Bronchial epithelial cell (primary cell): ENCODE measurements around the gene CPNE2. TPM values are rescaled to one million over a fixed set of nuclear protein-coding genes. Genes with fewer than 3 reads are reported as not detected.

ENCODE experiments used
- DNase-seq: peaks from one replicate; pipeline ENCODE4 v3.0.0-alpha.2; 2010; ENCODE audit warnings: low read depth
- FAIRE-seq: peaks from 2 replicates; lab custom pipeline; 2011; peaks lifted over from hg19 to GRCh38; lab: Jason Lieb, UNC
- H3K27me3 ChIP-seq: 2 replicates; pipeline ENCODE4 v1.5.1; 2011; ENCODE audit warnings: low read length; ENCODE audit not compliant: control insufficient read depth, insufficient read depth
- H3K36me3 ChIP-seq: 2 replicates; pipeline ENCODE4 v1.5.1; 2011; ENCODE audit warnings: low read length; ENCODE audit not compliant: control insufficient read depth, insufficient read depth
- H3K4me3 ChIP-seq: 2 replicates; pipeline ENCODE4 v1.5.1; 2011; ENCODE audit warnings: mild to moderate bottlenecking, low read depth, low read length, control low read depth
- total RNA-seq: library from RNA; depleted of rRNA; stranded (reverse); fragments of >200 nt; gene quantifications from 2 replicates; pipeline ENCODE4 v1.2.1, GENCODE V29; 2014
- TF ChIP-seq, protein P1 (sequence below): IDR thresholded peaks from 2 replicates; pipeline ENCODE4 v1.5.1; 2011; ENCODE audit warnings: mild to moderate bottlenecking, moderate library complexity, low read length, control low read depth, inconsistent platforms; ENCODE audit not compliant: insufficient read depth, severe bottlenecking

CPNE2 gene
- total RNA-seq, 1 donor from 2014 or later = 5.0 TPM

DNA sequence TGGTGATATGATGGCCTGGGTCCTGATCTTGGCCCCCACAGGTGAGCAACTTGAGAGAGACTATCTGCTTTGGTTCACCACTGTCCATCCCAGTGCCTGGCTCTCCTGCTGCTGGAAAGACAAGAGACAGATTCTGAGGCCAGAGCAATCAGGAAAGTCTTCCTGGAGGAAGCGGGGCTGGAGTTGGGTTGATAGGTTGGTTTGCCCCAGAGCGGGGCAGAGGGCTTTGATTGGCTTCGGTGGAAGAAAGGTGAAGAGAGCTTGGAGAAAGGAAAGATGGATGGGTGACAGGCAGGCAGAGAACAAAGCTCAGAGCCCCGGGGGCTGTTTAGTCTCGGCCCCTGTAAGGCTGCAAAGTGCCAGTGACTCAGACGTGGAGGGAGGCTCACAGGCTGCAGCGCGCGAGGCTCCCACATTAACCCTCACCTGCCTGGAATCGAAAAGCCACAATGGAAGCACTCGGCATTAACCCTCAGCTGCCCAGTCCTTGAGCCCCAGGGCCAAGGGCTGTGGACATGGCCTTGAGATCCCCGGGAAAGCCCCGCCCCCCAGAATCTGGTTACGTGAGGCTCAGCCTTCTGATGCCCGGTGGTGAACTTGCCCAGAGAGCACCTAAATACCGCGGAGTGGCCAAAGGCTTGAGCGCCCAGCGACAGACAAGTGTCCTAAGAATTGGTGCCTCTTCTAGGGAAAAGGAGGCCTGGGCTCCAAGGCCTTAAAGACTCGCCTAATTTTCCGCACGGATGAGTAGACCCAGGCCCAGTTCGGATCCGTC is 996 bp upstream of the CPNE2 start:
- Histone ChIP-seq H3K4me3 (peak overlapping the region; percentile 59), H3K36me3 (no peaks in the 10 kb centered on the region), H3K27me3 (no peaks in the 10 kb centered on the region)
- TF ChIP-seq, protein P1, sequence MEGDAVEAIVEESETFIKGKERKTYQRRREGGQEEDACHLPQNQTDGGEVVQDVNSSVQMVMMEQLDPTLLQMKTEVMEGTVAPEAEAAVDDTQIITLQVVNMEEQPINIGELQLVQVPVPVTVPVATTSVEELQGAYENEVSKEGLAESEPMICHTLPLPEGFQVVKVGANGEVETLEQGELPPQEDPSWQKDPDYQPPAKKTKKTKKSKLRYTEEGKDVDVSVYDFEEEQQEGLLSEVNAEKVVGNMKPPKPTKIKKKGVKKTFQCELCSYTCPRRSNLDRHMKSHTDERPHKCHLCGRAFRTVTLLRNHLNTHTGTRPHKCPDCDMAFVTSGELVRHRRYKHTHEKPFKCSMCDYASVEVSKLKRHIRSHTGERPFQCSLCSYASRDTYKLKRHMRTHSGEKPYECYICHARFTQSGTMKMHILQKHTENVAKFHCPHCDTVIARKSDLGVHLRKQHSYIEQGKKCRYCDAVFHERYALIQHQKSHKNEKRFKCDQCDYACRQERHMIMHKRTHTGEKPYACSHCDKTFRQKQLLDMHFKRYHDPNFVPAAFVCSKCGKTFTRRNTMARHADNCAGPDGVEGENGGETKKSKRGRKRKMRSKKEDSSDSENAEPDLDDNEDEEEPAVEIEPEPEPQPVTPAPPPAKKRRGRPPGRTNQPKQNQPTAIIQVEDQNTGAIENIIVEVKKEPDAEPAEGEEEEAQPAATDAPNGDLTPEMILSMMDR = no peak
- no peak for FAIRE-seq
- peak; percentile 41 for DNase-seq

DNA sequence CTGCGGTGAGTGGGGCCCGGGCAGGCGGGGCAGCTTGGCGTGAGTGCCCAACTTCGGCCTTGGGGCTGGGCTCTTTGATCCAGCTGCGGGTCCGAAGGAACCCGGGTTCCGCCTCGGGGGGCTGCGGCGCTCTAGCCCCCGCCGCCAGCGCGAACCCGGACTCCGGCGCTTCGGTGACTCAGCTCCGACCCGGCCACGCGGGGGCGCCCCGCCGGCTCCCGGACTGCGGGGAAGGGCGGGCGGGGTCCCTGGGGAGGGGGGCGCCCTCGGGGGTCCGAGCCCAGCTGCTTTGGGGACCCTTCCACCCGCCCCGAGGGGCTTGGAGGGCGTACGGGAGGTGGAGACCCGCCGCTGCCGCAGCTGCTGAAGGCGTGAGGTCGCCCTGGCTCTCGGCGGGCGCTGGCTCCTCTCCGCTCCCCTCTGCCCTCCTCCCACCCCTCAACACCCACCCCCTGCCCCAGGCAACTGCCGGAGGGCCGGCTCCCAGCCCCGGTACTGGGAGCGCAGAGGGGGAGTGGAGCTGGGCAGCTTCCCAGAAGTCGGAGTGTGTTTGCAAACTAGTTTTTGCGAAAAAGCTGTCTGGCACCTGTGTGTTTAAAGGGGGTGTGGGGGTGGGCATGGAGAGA is 516 bp downstream of the CPNE2 start:
- TF ChIP-seq, protein P1 = peak; percentile 55
- FAIRE-seq = no peak
- peak overlapping the region; percentile 59 for H3K4me3 ChIP-seq
- no peaks in the 10 kb centered on the region for H3K27me3 ChIP-seq
- no peaks in the 10 kb centered on the region for H3K36me3 ChIP-seq
- no peak for DNase-seq

DNA sequence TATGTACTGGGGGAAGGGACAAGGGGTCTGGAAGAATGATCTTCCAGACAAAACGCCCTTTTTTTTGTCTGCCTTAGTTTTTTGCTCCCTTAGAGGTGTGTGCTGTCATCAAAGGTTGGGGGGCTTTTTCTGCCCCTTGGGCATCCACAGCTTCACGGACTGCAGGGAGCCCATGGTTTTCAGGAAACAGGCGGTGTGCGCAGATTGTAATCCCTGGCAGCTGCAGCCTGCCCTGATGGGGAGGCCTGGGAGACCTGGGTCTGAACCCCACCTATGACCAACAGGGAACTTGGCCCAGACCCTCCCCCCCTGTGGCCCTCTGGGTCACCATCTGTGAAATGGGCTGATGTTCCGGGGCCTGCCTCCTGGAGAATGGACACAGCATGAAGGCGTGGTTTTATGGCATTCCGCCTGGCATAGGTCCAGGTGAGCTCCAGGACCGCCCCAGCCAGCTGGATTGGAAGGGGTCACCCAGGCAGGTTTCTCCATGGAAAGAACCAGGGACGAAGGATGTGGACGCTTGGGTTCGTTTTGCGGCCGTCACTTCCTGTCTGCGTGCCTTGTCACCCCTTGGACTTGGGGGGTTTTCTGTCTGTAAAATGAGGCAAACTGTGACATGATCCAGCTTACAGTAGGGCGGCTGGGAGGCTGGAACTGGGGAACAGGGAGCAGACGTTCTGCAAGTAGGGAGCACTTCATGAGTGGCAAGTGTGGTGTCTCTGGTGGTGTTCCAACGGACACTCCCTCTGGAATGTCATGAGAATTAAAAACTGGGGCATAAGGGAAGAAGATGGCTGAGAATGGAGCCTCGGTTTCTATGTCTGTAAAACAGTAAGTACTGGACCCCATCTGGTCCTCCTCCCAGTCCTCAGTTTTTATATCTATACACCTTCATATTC is 1.5 kb downstream of the CPNE2 start:
- Histone ChIP-seq H3K36me3 (no peaks in the 10 kb centered on the region), H3K27me3 (no peaks in the 10 kb centered on the region), H3K4me3 (peak overlapping the region; percentile 59)
- DNase-seq (no peak), FAIRE-seq (no peak)
- TF ChIP-seq, protein P1 = no peak

DNA sequence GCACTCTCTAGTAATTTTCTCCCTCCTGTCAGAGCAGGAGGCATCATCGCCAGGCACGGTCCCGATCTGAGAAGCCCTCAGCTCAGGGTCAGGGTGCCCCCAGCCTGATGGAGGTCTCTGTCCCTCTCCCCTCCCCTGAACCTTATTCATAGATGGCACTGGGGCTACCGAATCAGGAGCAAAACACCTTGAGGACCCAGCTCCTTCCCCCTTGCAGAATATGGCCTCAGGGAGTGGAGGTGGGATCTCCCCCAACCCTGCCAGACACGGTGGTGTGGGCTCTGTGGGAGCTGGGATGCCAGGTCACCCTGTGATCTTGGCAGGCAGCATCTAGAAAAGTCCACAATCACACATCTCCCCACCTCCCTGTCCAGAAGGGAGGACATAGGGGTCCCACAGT is 2.5 kb downstream of the CPNE2 start:
- FAIRE-seq = no peak
- TF ChIP-seq, protein P1 = no peak
- no peaks in the 10 kb centered on the region for H3K36me3 ChIP-seq
- H3K27me3 ChIP-seq = no peaks in the 10 kb centered on the region
- H3K4me3 ChIP-seq = no peak overlapping the region
- no peak for DNase-seq

DNA sequence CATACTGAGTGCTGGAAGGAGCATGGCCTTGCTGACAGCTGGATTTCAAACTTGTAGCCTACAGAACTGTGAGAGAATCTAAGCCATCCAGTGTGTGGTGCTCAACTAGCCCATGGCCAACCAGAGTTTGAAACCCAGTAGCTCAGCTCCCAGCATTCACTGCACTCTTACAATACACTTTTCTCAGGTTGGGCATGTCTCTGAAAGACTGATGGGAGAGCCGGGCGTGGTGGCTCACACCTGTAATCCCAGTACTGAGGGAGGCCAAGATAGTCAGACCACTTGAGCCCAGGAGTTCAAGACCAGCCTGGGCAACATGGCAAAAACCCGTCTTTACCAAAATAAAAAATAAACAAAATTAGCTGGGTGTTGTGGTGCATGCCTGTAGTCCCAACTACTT is 3.8 kb downstream of the CPNE2 start:
- FAIRE-seq (no peak), DNase-seq (no peak)
- Histone ChIP-seq H3K36me3 (no peaks in the 10 kb centered on the region), H3K4me3 (no peak overlapping the region), H3K27me3 (no peaks in the 10 kb centered on the region)
- TF ChIP-seq, protein P1 = no peak
